Uterus (tissue), 4 donors: ENCODE results near the gene HSPA8. TPM values are rescaled to one million over a fixed set of nuclear protein-coding genes. Genes with fewer than 3 reads are reported as not detected.
"Not testable (repeated sequence)": the region's sequence is repeated elsewhere in the genome, so short reads cannot be mapped to it uniquely, and the experiment has no call there.

Source experiments
- DNase-seq, 2 donors: peaks; one replicate each; pipeline ENCODE4 v3.0.0-alpha.2; 2019 to 2020
- H3K27ac ChIP-seq, 2 donors: fragments of 200-600 bp; sonication (generic); 1 replicate in 1 of 2; 2 replicates in 1 of 2; pipeline ENCODE4 v1.5.1; 2016 to 2018
- H3K27me3 ChIP-seq, 2 donors: fragments of 200-600 bp; sonication (generic); one replicate each; pipeline ENCODE4 v1.5.1; 2018 to 2019; ENCODE audit warnings: control low read depth in 1 of 2
- H3K36me3 ChIP-seq, 2 donors: fragments of 200-600 bp; sonication (generic); one replicate each; pipeline ENCODE4 v1.5.1; 2019; ENCODE audit warnings: control low read depth in 1 of 2
- H3K4me1 ChIP-seq, 2 donors: fragments of 200-600 bp; sonication (generic); one replicate each; pipeline ENCODE4 v1.5.1; 2018 to 2019; ENCODE audit warnings: control low read depth in 1 of 2
- H3K4me3 ChIP-seq, 2 donors: fragments of 200-600 bp; sonication (generic); 1 replicate in 1 of 2; 2 replicates in 1 of 2; pipeline ENCODE4 v1.5.1; 2018 to 2019; ENCODE audit warnings: mild to moderate bottlenecking in 1 of 2
- H3K9me3 ChIP-seq, 2 donors: fragments of 200-600 bp; sonication (generic); one replicate each; pipeline ENCODE4 v1.5.1; 2019; ENCODE audit warnings: control low read depth in 1 of 2
- POLR2A ChIP-seq, 2 donors: fragments of 450-650 bp; IDR thresholded peaks; one replicate each; pipeline ENCODE4 v1.6.1; 2016; ENCODE audit warnings: antibody characterized with exemption in 2 of 2, mild to moderate bottlenecking in 1 of 2, moderate library complexity in 1 of 2
- intact Hi-C: fragments of 100-400 bp; cut with DNase I; formaldehyde crosslinking; loops from one replicate; pipeline ENCODE4 v1.15.1; 2023; ENCODE audit warnings: low total_unique reads
- total RNA-seq, 4 donors: library from RNA; depleted of rRNA in 3 of 4; stranded (reverse); fragments of >200 nt in 3 of 4; gene quantifications; one replicate each; pipeline versions ENCODE4 v1.1.0 to v1.2.4, GENCODE V29; 2014 to 2023
- TF ChIP-seq, protein P1 (sequence below), 4 experiments: fragments of 200-600 bp in 2 of 4; fragments of 450-650 bp in 2 of 4; sonication (generic) in 2 of 4; IDR thresholded peaks; one replicate each; pipeline ENCODE4 v1.5.1; 2016 to 2019; ENCODE audit warnings: antibody characterized with exemption in 4 of 4, mild to moderate bottlenecking in 2 of 4, moderate library complexity in 1 of 4
- donor health status: DM: yes; HTN: yes; CAD: no.

HSPA8 gene
- total RNA-seq, 4 donors from 2014 or later, result 360 to 1,864 (median 476) TPM

DNA sequence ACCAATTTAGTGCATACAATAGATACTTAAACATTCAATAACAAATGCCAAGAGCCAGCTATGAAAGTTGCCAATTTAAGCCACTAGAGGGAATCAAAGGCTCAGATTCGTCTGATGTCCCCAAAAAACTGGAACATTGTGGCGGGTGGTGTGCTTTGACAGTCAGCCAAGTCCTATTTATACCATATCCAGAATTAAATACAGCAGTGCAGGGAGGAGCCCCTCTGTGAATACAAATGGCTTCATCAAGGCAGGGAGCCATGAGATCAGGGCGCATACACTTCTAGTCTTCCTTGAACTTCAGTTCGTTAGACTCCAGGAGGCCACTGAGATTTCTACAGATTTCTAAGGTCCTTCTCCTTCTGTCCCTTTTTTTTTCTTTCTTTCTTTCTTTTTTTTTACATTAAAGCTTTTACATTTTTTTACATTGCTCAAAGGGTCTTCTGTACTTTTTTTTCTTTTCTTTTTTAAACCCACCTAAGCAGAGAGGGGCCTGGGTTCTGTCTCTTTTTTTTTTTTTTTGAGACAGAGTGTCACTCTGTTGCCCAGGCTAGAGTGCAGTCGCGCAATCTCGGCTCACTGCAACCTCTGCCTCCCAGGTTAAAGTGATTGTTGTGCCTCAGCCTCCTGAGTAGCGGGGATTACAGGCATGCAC, 41.5 kb upstream of the HSPA8 start:
- Histone ChIP-seq H3K4me1 (peaks cover 0 to 14% of the 10 kb centered on the region in 2 donors), H3K36me3 (no peaks in the 10 kb centered on the region), H3K9me3 (no peaks in the 10 kb centered on the region), H3K27me3 (no peaks in the 10 kb centered on the region), H3K4me3 (no peak overlapping the region), H3K27ac (peak overlapping the region; percentile 20 to 72)
- DNase-seq, result peak; percentile 50 to 66
- intact Hi-C loops, result no loop called here
- TF ChIP-seq, protein P1, sequence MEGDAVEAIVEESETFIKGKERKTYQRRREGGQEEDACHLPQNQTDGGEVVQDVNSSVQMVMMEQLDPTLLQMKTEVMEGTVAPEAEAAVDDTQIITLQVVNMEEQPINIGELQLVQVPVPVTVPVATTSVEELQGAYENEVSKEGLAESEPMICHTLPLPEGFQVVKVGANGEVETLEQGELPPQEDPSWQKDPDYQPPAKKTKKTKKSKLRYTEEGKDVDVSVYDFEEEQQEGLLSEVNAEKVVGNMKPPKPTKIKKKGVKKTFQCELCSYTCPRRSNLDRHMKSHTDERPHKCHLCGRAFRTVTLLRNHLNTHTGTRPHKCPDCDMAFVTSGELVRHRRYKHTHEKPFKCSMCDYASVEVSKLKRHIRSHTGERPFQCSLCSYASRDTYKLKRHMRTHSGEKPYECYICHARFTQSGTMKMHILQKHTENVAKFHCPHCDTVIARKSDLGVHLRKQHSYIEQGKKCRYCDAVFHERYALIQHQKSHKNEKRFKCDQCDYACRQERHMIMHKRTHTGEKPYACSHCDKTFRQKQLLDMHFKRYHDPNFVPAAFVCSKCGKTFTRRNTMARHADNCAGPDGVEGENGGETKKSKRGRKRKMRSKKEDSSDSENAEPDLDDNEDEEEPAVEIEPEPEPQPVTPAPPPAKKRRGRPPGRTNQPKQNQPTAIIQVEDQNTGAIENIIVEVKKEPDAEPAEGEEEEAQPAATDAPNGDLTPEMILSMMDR (IDR thresholded peaks at IDR 0.05), result peak; percentile 49 to 68 (median 60)
- TF ChIP-seq POLR2A (IDR thresholded peaks at IDR 0.05), result no peak

DNA sequence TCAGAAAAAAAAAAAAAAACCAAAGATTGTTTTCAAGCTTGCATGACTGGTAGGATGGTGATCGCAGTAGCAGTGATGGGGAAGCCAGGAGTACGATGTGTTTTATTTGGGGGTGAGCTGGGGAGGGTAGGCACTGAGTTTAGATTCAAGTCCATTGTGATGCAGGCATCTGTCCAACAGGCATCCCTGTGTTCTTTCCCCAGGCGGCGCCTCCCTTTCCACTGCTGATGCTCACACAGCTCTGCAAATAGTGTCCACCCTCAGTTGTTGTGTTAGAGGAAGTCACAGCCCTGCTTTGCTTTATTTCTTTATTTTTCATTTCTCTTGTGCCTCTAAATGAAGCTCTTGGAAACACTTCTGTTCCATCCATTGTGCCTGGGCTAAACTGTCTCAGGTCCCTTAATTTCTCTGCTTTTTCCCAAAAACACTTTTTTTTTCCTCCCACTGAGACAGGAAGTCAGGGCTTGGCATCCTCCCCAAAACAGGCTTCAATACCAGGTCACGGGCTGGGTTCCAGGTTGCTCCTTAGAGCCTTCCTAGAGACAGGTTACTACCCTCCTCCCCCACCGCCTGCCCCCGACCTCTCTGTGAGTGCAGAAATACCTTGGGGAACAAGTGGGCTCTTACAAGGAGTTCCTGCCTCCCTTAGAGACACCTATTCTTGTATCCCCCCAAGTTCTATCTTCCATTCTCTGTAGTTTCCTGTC, 38.6 kb upstream of the HSPA8 start:
- Histone ChIP-seq H3K36me3 (no peaks in the 10 kb centered on the region), H3K9me3 (no peaks in the 10 kb centered on the region), H3K27ac (peak overlapping the region; percentile 51 to 65), H3K4me1 (peaks cover 0 to 14% of the 10 kb centered on the region in 2 donors), H3K27me3 (no peaks in the 10 kb centered on the region), H3K4me3 (no peak overlapping the region)
- intact Hi-C loops, result no loop called here
- peak; percentile 52 to 54 for DNase-seq
- TF ChIP-seq, protein P1 (IDR thresholded peaks at IDR 0.05), result no peak
- TF ChIP-seq POLR2A (IDR thresholded peaks at IDR 0.05), result no peak

DNA sequence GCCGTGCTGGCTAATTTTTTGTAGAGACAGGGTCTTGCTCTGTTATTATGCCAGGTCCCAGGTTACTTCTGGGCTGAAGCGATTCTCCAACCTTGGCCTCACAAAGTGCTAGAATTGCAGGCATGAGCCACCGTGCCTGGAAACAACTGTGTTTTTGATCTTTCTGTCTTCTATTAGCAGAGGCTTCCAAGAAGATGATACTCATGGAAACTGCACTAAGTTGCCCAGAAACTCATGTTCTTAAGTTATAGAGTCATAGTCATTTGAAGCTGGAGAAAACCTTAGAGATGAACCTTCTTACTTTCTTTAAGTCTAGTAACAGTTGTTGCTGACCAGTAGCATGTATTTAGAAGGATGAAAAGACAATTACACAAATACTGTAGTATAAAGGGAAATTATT, 37.1 kb upstream of the HSPA8 start:
- H3K27me3 ChIP-seq, result no peaks in the 10 kb centered on the region
- H3K36me3 ChIP-seq, result no peaks in the 10 kb centered on the region
- H3K4me1 ChIP-seq, result peaks cover 0 to 10% of the 10 kb centered on the region in 2 donors
- intact Hi-C loops, result no loop called here
- H3K4me3 ChIP-seq, result no peak overlapping the region
- H3K9me3 ChIP-seq, result no peaks in the 10 kb centered on the region
- DNase-seq, result no peak
- no peak overlapping the region for H3K27ac ChIP-seq
- TF ChIP-seq POLR2A (IDR thresholded peaks at IDR 0.05), result no peak
- TF ChIP-seq, protein P1 (IDR thresholded peaks at IDR 0.05), result no peak

DNA sequence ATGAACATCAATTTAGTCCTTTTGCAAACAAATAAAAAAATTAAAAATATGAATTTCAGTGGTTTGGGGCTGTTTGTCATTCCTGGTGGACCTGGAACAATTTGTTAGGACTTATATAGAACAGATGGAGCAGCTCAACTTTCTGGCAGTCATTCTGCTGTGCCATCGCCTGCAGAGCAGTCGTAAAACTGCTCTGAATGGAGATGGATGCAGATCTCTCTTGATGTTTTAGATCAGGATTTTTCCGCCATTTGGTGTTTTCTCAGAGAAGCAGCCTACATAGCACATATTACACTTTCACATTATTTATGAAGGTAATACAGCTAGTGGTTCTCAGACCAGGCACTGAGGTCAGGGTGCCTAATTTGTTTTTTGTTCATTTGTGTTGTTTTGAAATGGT, 31.8 kb upstream of the HSPA8 start:
- no peaks in the 10 kb centered on the region for H3K36me3 ChIP-seq
- DNase-seq, result no peak
- no peaks in the 10 kb centered on the region for H3K27me3 ChIP-seq
- TF ChIP-seq, protein P1 (IDR thresholded peaks at IDR 0.05), result no peak
- no peak for TF ChIP-seq POLR2A (IDR thresholded peaks at IDR 0.05)
- H3K4me1 ChIP-seq, result no peaks in the 10 kb centered on the region
- intact Hi-C loops, result no loop called here
- no peaks in the 10 kb centered on the region for H3K9me3 ChIP-seq
- H3K4me3 ChIP-seq, result no peak overlapping the region
- H3K27ac ChIP-seq, result no peak overlapping the region

DNA sequence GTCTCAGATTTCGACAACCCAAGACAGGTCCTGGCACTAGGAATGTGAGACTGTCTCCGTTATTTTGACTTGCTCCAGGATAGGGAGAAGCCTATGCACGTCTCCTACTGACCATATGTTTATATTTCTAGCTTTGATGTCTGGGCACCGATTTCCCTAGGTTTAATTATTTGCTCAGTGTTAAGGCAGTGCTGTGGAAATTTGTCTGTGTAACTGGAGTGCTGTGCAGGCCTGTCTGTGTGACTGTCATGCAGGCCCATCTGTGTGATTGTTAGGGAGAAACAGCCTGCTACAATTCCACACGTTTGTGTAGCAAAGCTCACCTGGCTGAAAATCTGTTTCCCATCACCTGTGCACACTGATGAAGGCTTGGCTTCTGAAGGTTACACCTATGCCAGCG, 29.6 kb upstream of the HSPA8 start:
- no peaks in the 10 kb centered on the region for H3K4me1 ChIP-seq
- H3K9me3 ChIP-seq, result no peaks in the 10 kb centered on the region
- H3K27me3 ChIP-seq, result no peaks in the 10 kb centered on the region
- H3K36me3 ChIP-seq, result no peaks in the 10 kb centered on the region
- no peak for TF ChIP-seq POLR2A (IDR thresholded peaks at IDR 0.05)
- TF ChIP-seq, protein P1 (IDR thresholded peaks at IDR 0.05), result no peak
- intact Hi-C loops, result no loop called here
- DNase-seq, result no peak
- H3K27ac ChIP-seq, result no peak overlapping the region
- no peak overlapping the region for H3K4me3 ChIP-seq

DNA sequence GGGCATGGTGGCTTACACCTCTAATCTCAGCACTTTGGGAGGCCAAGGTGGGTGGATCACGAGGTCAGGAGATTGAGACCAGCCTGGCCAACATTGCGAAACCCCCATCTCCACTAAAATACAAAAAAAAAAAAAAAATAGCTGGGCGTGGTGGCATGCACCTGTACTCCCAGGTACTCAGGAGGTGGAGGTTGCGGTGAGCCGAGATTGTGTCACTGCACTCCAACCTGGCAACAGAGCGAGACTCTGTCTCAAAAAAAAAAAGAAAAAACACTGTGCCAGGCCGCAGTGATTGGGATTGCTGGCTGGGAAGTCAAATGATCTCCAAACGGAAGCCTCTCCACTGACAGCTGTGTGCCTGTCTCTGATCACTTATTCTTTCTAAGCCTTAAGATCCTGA, 28.2 kb upstream of the HSPA8 start:
- H3K4me3 ChIP-seq, DNase-seq, H3K36me3 ChIP-seq, H3K27me3 ChIP-seq, intact Hi-C loops, H3K4me1 ChIP-seq, H3K27ac ChIP-seq, H3K9me3 ChIP-seq: not testable (repeated sequence)

DNA sequence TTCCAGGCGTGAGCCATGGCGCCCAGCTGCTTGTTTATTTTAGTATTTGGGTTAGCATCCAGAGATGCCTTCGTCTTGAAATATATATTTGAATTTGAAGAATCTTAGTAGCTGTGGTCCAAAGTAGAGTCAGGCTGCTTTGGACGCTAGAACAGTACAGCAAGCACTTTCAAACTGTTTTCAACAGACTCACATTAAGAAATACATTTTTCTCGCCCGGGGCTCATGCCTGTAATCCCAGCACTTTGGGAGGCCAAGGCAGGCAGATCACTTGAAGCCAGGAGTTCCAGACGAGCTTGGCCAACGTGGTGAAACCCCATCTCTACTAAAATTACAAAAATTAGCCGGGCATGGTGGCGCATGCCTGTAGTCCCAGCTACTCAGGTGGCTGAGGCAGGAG, 27.0 kb upstream of the HSPA8 start:
- H3K9me3 ChIP-seq, H3K27ac ChIP-seq, DNase-seq, H3K4me3 ChIP-seq, H3K27me3 ChIP-seq, H3K36me3 ChIP-seq, H3K4me1 ChIP-seq, intact Hi-C loops: not testable (repeated sequence)

DNA sequence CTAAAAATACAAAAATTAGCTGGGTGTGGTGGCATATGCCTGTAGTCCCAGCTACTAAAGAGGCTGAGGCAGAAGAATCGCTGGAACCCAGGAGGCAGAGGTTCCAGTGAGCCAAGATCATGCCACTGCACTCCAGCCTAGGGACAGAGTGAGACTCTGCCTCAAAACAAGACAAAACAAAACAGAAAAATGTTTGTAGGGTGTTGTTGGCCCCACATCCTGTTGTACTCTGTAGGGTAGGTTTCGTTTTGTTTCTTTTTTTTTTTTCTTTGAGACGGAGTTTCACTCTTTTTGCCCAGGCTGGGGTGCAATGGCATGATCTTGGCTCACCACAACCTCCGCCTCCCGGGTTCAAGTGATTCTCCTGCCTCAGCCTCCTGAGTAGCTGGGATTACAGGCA, 25.7 kb upstream of the HSPA8 start:
- not testable (repeated sequence) for DNase-seq

More for the DNA sequence above, 25.7 kb upstream of the HSPA8 start:
- H3K9me3 ChIP-seq, intact Hi-C loops, H3K27ac ChIP-seq, H3K36me3 ChIP-seq, H3K4me1 ChIP-seq, H3K27me3 ChIP-seq, H3K4me3 ChIP-seq: not testable (repeated sequence)
